Fibroblast of mammary gland (primary cell): ENCODE measurements around the gene PHKA2.
A peak's percentile ranks its signal among the peaks of the same experiment; 100 is the strongest.
"Not testable (repeated sequence)": the region's sequence is repeated elsewhere in the genome, so short reads cannot be mapped to it uniquely, and the experiment has no call there.

ENCODE experiments used
- DNase-seq: peaks from one replicate; pipeline ENCODE4 v3.0.0-alpha.2; 2010; ENCODE audit warnings: low read depth
- H3K4me3 ChIP-seq: 2 replicates; pipeline ENCODE4 v1.5.1; 2011; ENCODE audit warnings: low read depth, mild to moderate bottlenecking, low read length, moderate library complexity; ENCODE audit not compliant: control insufficient read depth
- CTCF ChIP-seq: conservative IDR thresholded peaks from 2 replicates; pipeline ENCODE4 v1.5.1; 2011; ENCODE audit warnings: low read depth, low read length, inconsistent platforms; ENCODE audit not compliant: control insufficient read depth, insufficient read depth

PHKA2 gene

GRCh38 chrX:18871161-18871890 lies 112.6 kb downstream of the PHKA2 start:
- TF ChIP-seq CTCF: no peak
- DNase-seq: peak; percentile 13
- no peak overlapping the region for H3K4me3 ChIP-seq

- H3K4me3 ChIP-seq: no peak overlapping the region
- no peak for DNase-seq
- no peak for TF ChIP-seq CTCF
Observed at GRCh38 chrX:18864390-18864920, 119.5 kb downstream of the PHKA2 start.

- DNase-seq: no peak
Observed at GRCh38 chrX:18861511-18861910, 122.4 kb downstream of the PHKA2 start.

GRCh38 chrX:18856645-18856997 lies 127.3 kb downstream of the PHKA2 start:
- H3K4me3 ChIP-seq: no peak overlapping the region
- TF ChIP-seq CTCF: no peak
- DNase-seq: no peak

More at GRCh38 chrX:18861511-18861910, 122.4 kb downstream of the PHKA2 start:
- TF ChIP-seq CTCF: no peak
- H3K4me3 ChIP-seq: no peak overlapping the region

- TF ChIP-seq CTCF: no peak
- H3K4me3 ChIP-seq: no peak overlapping the region
Observed at GRCh38 chrX:18855919-18856644, 127.8 kb downstream of the PHKA2 start.

GRCh38 chrX:18847901-18848300 lies 136.0 kb downstream of the PHKA2 start:
- DNase-seq: not testable (repeated sequence)

More at GRCh38 chrX:18855919-18856644, 127.8 kb downstream of the PHKA2 start:
- DNase-seq: peak; percentile 41

More at GRCh38 chrX:18847901-18848300, 136.0 kb downstream of the PHKA2 start:
- not testable (repeated sequence) for H3K4me3 ChIP-seq
